Right lobe of liver (tissue), 4 donors: ENCODE measurements around the gene DDX39A.

ENCODE experiments used
- POLR2A ChIP-seq: fragments of 450-650 bp; IDR thresholded peaks from one replicate; pipeline ENCODE4 v1.6.1; 2017; ENCODE audit warnings: antibody characterized with exemption, mild to moderate bottlenecking
- TF ChIP-seq, protein P1 (sequence below), 4 donors: fragments of 200-600 bp in 3 of 4; fragments of 450-650 bp in 1 of 4; IDR thresholded peaks; one replicate each; pipeline versions ENCODE4 v1.5.1 to v1.8.0; 2016 to 2022; ENCODE audit warnings: antibody characterized with exemption in 4 of 4, mild to moderate bottlenecking in 2 of 4
- donor health status: DM: no; HTN: no; CAD: no.
- donor health status: DM: no; HTN: no; CAD: no.
- donor health status: DM: no; HTN: yes; CAD: no.

DNA sequence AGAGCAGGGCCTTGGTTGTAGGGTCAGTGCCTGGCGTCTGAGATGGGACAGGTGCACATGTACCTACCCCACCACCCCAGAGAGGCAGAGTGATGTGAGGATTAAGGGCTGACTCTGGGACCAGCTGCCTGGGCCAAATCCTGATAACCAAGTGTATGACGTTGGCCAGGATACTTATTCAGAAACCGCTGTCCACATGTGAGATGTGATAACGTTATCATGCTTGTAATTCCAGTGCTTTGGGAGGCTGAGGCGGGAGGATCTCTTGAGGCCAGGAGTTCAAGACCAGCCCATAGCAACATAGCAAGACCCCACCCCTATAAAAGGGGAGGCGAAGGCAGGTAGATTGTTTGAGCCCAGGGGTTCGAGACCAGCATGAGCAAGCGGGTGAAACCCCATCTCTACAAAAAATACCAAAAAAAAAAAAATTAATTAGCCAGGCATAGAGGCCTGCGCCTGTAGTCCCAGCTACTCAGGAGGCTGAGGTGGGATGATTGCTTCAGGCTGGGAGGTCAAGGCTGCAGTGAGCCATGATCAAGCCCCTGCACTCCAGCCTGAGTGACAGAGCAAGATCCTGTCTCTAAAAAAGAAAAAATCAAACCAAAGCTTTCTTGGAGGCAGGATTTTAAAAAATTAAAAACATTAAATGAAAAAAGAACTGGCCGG is 27.9 kb downstream of the DDX39A start:
- TF ChIP-seq, protein P1, sequence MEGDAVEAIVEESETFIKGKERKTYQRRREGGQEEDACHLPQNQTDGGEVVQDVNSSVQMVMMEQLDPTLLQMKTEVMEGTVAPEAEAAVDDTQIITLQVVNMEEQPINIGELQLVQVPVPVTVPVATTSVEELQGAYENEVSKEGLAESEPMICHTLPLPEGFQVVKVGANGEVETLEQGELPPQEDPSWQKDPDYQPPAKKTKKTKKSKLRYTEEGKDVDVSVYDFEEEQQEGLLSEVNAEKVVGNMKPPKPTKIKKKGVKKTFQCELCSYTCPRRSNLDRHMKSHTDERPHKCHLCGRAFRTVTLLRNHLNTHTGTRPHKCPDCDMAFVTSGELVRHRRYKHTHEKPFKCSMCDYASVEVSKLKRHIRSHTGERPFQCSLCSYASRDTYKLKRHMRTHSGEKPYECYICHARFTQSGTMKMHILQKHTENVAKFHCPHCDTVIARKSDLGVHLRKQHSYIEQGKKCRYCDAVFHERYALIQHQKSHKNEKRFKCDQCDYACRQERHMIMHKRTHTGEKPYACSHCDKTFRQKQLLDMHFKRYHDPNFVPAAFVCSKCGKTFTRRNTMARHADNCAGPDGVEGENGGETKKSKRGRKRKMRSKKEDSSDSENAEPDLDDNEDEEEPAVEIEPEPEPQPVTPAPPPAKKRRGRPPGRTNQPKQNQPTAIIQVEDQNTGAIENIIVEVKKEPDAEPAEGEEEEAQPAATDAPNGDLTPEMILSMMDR (IDR thresholded peaks at IDR 0.05), result no peak
- TF ChIP-seq POLR2A, result no peak
